Inflammatory macrophage (primary cell): ENCODE measurements around the gene STK11.
"Not testable (repeated sequence)": the region's sequence is repeated elsewhere in the genome, so short reads cannot be mapped to it uniquely, and the experiment has no call there.

ENCODE experiments used
- DNase-seq, 2 donors: peaks; one replicate each; pipeline ENCODE4 v3.0.0-alpha.2; 2020 to 2022

The STK11 gene

DNA sequence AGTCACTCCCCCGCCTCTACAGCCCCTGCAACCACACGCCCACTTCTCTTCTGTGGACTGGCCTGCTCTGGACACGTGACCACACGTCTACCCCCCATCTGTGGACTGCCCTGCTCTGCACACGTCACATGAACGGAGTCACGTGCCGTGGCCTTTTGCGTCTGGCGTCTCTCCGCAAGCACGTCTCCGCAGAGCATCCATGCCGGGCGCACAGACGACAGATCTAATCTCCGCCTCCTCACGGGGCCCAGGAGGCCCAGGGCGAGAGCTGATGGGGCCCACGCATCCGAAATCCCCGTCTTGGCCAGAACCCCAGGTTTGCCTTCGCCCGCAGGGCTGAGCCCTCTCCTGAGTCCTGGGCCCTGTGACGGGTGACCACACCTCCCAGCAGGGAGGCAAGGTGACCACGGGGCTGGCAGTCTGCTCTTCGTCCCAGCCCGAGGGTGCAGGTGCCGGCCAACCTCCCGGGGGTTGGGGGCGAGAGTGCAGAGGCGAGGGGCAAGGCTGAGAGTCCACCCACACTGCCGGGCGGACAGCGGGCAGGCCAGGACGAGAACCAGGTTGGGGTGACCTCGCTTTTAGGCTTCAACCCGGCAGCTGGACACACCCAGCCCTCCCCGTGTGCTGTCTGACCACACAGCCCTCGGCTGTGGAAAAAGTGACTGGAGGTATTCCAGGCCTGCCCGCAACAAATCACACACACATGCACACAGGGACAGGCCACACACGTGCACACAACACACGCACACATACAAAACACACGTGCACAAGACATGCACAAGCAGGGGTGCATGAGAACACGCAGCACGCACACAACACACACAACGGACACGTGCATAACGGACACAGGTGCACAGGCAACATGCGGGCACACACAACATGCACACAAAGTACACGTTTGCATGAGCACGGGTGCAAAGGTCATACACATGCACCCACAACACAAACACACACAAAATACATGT, 35.4 kb upstream of the STK11 start:
- no peak for DNase-seq

DNA sequence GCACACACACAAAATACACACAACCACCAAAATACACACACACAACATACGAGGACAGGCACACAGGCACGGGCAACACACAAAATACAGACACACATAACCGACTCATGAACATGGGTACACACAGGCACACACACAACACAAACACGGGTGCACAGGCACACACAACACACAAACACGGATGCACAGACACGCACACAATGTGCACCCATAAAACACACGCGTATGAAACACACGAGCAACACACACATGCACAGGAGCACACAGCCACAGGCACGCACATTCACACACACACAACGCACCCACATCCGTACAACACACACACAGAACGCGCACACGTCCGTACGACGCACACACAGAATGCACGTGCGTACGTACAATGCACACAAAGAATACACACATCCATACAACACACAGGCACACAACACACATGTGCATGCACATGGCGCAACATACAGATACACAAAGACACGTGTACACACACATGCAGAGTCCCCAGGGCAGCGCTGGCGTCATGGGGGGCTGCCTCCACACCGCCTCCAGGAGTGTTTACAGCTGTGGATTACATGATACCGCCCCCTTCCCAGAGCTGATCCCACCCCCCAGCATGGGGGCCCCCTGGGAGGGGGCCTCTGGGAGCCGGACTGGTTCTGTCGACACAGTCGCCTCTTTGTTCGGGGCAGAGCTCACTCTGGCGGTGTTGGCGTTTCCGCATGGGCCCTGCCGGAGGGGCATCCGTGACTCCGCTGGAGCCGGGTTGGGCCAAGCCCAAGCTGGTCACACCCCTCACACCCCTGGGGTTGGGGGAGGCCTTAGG, 34.4 kb upstream of the STK11 start:
- DNase-seq, result no peak

DNA sequence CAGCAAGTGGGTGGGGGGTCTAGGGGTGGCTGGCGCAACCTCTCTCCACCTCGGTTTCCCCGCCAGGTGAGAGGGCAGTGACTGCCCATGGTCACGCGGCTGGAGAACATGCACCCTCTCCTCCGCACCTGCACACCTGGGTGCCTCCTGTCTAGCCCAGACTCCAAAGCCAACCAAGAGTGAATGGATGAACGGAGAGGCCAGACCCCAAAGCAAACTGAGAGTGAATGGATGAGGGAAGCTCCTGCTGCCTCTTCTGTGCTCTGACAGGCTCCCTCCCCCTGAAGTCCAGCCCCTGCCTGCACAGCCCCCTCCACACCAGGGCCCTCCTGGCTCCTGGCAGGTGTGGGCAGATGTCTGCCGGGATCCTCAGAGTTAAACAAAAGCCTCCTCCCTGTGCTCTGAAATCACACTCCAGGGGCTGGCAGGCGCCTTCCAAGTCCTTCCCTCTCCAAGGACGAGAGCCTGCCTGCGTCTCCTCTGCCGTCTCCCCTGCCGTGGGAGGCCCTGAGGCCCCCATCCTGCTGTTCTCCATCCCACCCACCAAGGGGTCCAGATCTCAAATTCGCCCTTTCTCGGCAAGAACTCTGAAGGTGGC, 33.7 kb upstream of the STK11 start:
- no peak for DNase-seq

DNA sequence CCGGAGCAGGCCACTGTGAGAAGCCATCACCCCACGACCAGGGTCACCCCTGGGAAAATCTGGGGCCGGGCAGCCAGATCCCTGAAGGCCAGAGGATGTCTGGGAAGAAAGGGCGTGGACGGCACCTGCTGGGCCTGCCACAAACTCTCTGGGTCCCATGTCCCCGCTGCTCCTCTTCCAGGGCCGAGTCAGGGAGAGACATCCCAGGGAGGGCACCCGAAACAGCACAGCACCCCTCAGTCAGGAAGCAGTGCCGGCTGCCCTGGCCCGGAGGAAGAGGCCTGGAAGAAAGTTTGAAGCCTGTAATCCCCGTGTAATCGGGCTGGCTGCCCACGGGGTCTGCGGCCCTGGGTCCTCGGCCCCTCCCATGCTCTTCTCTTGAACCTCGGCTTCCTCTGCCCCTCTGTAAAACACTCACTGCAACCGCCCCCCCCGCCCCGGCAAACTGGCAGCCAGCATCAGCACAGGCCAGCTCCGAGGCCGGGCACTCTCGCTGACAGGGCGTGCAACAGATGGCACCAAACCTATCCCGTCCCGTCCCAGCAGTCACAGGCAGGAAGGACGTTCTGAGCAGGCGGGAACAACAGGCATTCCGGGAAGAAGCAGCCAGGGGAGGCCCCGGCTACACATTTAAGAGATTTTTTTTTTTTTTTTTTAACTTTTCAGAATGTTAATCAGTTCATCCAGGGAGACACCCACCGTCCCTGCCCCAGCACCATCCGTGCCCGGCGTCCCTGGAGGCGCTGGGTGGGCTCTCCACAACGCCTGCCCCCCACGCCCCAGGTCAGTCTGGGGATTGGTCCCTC, 33.0 kb upstream of the STK11 start:
- DNase-seq, result peak in 1 of 2 donors; percentile 27

DNA sequence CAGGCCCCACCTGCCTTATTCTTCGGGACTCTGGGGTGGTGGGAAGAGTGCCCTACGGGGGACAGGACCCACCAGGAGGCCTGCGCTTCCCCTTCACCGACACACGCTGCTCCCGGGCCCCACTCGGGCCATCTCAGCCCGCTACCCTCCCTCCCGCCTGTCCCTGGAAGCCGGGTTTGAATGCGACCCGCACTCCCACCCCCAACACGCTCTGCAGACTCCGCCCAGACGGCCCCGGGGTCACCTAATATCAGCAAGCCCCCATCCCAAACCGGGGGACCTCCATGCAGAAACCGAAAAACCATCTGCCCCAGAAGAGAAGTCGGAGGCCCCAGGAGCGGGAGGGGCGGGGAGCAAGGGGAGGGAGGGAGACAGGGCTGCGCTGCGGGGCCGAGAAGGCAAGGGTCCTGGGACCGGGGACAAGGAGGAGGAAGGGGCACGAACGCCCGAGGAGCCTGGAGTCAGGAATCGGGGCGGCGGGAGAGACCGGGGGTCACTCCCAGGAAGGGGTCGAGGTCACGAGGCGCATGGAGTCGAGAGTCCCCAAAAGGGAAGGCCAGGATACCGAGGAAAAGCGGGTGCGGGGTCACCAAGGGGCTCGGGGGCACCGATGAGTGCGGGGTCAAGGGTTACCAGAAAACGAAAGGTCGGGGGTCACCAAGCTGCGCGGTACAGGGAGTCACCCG, 32.3 kb upstream of the STK11 start:
- DNase-seq, result no peak

DNA sequence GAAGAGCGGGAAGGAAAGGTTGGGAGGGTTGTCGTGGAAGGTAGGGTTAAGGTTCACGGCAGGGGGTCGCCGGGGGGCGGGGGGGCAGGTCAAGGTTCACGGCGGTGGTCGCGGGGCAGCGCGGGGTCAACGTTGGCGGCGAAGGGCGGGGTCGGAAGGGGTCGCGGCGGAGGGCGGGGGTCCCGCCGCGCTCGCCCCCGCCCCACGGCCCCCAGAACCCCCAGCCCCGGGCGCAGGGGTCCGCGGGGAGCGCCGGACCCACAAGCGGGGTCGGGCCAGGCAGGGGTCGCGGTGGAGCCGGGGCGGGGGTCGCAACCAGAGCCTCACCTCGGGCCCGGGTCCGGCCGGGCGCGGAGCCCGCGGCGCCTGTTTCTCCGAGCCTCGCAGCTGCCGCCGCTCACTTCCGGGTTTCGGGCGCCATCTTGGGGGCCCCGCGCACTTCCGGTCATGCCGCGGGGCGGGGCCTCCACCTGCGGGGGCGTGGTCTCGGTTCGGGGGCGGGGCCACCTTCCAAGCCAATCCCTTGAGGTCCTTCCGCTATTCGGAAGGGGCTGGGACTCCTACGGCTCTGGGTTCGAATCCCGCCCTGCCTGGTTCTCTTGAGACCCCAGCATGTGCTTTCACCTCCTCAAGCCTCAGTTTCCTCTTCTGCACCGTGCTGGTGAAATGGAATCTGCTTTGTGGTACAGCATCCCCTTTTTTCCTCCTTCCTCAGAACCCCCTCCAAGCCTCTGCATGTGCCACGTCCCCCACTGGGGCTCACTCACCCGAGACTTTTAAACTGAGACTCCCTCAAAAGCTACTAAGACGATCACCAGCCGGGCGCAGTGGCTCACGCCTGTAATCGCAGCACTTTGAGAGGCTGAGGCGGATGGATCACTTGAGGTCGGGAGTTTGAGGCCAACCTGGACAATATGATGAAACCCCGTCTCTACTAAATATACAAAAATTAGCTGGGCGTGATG, 31.5 kb upstream of the STK11 start, which contains the start of gene SBNO2:
Gene SBNO2 (minus strand): TSS at position 424 of the 965 bp plus-strand sequence. CDS start 19,992 bp downstream, outside the sequence.
- peak; percentile 92 to 94 for DNase-seq

DNA sequence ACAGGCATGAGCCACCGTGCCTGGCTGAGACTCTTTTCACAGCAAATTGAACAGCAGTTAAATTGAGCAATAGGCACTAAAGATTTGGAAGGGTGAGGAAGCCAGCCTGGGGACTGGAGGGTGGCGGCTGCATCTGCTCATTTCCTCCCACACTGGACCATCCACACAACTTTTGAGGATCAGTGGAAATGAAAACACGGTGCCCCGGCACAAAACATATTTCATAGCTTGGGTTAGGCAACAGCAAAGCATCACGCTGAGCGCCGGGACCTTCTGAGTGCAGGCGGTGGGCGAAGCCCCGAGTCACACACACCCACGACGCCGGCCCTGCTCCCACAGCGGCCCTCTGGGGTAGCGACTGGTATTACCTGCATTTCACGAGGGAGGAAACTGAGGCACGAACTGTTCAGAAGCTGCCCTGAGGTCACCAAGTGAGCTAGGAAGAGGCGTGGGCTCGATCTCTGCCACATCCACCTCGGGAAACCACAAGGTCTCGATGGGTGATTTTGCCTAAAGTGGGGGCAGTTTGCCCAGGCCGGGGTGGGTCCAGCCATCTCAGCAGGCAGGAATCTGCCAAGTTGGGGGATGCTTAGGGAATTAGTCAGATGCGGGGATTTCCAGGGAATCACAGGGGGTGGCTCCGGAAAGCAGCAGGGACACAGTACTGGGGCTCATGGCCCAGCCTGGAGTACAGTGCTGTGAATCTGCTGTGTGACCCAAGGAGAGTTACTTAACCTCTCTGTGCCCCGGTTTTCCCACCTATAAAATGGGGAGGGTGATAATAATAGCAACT, 28.1 kb upstream of the STK11 start:
- peak; percentile 91 to 96 for DNase-seq

DNA sequence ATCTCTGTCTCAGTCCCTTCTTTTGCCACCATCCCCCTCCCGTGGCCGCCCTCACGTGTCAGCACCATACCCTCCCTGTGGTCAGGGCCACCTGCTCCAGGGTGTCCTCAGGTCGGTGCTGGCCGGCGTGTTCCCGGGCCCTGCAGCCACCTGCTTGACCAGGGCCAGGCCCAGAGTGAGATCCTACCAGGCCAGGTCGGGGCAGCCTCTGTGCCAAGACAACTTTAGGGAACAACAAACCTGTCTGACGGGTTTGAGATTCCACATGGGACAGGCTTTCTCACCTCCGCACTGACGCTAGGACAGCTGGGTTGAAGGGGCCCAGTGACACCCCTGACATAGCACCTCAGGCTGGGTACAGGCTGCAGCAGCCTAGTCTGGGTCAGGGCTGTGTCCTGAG, 24.0 kb upstream of the STK11 start:
- DNase-seq, result no peak

DNA sequence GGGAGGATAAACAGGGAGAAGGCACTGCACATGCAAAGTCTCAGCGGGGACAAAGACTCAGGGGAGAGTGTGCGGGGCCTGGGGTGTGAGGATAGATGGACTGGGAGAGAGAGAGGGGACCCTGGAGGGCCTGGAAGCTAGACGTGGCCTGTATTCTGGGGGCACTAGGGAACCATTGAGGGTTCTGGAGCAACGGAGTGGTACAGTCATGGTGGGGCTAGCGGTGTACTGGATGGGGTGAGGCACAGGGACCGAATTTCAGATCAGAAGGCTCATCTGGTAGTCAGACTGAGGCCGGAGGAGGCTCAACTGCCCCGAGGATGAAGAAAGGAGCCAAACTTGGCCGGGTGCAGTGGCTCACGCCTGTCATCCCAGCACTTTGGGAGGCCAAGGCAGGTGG, 23.5 kb upstream of the STK11 start:
- DNase-seq, result no peak

DNA sequence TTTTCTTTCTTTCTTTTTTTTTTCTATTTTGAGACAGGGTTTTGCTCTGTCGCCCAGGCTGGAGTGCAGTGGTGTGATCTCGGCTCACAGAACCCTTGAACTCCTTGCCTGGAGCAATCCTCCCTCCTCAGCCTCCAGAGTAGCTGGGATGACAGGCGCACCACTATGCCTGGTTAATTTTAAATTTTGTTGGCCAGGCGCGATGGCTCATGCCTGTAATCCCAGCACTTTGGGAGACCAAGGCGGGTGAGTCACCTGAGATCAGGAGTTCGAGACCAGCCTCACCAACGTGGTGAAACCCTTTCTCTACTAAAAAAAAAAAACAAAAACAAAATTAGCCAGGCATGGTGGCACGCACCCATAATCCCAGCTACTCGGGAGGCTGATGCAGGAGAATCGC, 22.9 kb upstream of the STK11 start:
- no peak for DNase-seq

DNA sequence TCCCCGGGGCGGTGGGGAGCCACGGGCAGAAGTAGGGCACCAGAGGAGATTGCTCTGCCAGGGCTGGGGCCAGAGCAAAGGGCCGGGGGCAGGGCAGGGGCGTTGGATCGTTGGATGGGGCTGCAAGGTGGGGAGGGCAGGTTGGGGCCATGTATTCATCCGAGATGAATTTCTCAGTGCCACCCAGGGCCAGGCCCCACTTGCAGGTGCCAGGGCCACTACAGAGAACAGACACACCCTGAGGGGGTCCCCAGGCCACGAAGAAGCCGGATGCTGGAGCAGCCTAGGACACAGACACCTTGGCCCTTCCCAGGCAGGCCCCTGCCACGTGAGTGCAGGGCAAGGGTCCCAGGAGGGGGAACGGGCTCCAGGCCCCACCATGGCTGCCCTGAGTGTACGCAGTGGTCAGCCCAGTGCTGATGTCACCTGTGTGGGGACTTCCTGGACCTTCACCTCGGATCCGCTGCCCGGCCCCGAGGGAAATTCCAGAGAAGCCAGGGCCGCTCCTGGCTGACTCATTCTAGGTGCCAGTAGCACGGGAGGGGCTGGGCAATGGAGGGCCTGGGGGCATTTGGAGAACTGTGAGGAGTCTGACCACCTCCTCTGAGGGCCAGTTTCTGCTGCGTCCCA, 21.9 kb upstream of the STK11 start:
- no peak for DNase-seq

DNA sequence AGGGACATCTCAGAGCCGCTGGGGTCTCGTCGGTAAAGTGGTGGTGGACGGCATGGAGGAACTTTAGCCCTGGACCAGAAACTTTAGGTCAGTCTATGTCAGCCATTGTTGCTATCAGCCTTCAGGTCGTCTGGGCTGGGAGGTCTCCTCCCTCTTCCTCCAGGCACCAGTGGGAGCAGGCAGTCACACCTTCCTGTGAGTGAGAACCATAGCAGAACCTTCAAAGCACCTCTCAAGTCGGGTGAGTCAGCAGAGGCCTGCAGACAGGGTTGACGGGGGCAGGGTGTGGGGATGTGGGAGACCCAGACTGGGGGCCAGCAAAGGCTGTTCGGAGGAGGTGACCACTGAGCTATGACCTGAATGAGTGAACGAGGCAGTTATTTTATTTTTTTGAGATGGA, 16.2 kb upstream of the STK11 start:
- no peak for DNase-seq

DNA sequence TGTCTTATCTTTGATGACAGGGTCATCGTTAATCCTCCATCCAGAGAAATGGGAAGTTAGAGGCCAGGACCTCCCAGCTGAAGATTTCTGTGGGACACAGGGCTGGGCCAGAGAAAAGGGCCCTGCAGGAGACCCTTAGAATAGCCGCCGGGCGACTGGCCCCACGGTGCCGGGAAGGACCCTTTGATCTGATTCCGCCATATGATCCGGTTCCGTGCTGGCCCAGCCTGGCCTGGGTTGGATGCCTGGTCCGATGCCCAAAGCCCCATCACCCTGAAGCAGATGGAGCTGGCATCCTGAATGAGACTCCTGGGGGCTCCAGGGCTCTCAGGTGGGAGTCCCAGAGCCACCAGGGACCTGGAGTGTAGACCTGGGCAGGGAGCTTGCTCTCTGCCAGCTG, 6.0 kb upstream of the STK11 start:
- no peak for DNase-seq

DNA sequence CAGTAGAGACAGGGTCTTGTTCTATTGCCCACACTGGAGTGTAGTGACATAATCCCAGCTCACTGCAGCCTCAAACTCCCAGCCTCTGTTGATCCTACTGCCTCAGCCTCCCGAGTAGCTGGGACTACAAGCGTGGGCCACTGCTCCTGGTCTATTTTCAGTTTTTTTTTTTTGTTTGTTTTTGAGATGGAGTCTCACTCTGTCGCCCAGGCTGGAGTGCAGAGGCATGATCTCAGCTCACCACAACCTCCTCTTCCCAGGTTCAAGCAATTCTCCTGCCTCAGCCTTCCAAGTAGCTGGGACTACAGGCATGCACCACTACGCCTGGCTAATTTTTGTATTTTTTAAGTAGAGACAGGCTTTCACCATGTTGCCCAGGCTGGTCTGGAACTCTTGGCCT, 5.0 kb upstream of the STK11 start:
- DNase-seq, result not testable (repeated sequence)

DNA sequence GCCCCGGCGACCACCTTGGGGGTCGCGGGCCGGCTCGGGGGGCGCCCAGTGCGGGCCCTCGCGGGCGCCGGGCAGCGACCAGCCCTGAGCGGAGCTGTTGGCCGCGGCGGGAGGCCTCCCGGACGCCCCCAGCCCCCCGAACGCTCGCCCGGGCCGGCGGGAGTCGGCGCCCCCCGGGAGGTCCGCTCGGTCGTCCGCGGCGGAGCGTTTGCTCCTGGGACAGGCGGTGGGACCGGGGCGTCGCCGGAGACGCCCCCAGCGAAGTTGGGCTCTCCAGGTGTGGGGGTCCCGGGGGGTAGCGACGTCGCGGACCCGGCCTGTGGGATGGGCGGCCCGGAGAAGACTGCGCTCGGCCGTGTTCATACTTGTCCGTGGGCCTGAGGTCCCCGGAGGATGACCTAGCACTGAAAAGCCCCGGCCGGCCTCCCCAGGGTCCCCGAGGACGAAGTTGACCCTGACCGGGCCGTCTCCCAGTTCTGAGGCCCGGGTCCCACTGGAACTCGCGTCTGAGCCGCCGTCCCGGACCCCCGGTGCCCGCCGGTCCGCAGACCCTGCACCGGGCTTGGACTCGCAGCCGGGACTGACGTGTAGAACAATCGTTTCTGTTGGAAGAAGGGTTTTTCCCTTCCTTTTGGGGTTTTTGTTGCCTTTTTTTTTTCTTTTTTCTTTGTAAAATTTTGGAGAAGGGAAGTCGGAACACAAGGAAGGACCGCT, 729 bp downstream of the STK11 start:
- no peak for DNase-seq

DNA sequence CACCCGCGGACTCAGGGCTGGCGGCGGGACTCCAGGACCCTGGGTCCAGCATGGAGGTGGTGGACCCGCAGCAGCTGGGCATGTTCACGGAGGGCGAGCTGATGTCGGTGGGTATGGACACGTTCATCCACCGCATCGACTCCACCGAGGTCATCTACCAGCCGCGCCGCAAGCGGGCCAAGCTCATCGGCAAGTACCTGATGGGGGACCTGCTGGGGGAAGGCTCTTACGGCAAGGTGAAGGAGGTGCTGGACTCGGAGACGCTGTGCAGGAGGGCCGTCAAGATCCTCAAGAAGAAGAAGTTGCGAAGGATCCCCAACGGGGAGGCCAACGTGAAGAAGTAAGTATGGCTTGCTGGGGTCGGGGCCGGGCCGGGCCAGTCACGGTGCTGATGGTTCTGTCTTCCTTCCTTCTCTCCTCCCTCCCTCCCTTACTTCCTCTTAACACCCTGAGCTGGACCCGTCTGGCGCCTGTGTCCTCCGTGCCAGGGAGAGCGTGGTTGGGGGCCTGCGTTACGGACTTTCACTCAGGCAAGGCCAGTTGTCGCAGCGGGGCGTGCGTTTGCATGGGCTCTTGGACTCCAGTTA, 1.4 kb downstream of the STK11 start:
- DNase-seq, result peak; percentile 17 to 42

DNA sequence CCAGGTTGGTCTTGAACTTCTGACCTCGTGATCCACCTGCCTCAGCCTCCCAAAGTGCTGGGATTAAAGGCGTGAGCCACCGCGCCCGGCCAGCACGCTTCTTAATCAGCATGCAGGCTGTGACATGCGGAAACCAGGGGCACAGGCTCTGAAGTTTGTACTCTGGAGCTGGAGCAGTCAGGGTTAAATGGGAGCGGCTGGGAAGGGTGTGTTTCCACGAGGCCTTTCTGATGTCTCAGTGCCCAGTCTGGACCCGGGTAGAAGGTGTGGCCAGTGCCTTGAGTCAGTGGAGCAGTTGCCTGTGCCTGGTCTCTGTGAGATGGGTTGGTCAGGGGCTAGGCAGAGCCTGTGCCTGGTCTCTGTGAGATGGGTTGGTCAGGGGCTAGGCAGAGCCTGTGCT, 3.3 kb downstream of the STK11 start:
- not testable (repeated sequence) for DNase-seq

DNA sequence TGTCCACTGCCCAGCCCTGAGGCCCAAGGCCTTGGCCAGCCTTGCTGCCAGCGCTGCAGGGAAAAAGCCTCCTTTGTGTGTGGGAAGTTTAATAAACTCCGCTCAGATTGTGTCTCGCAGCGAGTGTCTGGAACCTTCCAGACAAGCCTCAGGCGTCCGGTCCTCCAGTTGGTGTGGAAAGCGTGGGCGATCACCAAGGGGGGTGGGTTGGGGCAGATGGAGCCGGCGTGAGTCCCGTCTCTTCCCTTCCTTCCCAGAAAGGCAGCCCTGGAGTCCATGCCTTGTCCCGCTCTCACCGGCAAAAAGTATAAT, 4.6 kb downstream of the STK11 start:
- no peak for DNase-seq
